WERI-Rb-1 (cell line): Measurements from ENCODE around the gene CHN1.

Source experiments
- DNase-seq: peaks from one replicate; pipeline ENCODE4 v3.0.0-alpha.2; 2020
- H3K27ac ChIP-seq: fragments of 250-450 bp; sonication (Bioruptor Pico); 2 replicates; pipeline ENCODE4 v1.5.1; 2020; ENCODE audit warnings: mild to moderate bottlenecking, moderate library complexity
- H3K27me3 ChIP-seq: fragments of 250-450 bp; sonication (Bioruptor Pico); 2 replicates; pipeline ENCODE4 v1.5.1; 2021; ENCODE audit warnings: mild to moderate bottlenecking, low read depth, moderate library complexity; ENCODE audit not compliant: insufficient read depth, severe bottlenecking
- H3K36me3 ChIP-seq: fragments of 250-450 bp; sonication (Bioruptor Pico); 2 replicates; pipeline ENCODE4 v1.5.1; 2020; ENCODE audit warnings: mild to moderate bottlenecking, moderate library complexity
- H3K4me3 ChIP-seq: 2 replicates; pipeline ENCODE4 v1.5.1; 2011; ENCODE audit warnings: low read depth, mild to moderate bottlenecking, control low read depth, low read length
- H3K9me3 ChIP-seq: fragments of 250-450 bp; sonication (Bioruptor Pico); 2 replicates; pipeline ENCODE4 v1.5.1; 2021; ENCODE audit warnings: mild to moderate bottlenecking, moderate library complexity; ENCODE audit not compliant: severe bottlenecking
- TF ChIP-seq, protein P1 (sequence below): IDR thresholded peaks from 2 replicates; pipeline ENCODE4 v1.5.1; 2011; ENCODE audit warnings: low read depth, mild to moderate bottlenecking, control low read depth, inconsistent platforms, low read length

CHN1 gene

DNA sequence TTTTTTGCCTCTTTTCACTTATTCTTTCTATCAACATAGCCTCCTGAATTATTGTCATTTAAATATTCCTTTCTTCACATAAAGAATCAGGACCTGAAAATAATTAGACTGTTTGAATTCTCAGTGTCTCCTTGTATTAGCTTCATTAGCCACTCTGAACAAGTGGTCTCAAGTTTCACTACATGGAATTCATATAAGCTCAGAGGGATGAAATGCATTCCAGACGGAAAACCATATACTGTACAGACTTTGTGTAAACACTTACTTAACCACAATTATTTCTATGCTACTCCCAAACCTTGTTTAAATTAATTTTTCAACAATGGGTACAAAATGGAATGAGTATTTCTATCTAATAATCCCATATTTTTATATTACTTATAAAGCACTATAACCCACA, 53.4 kb downstream of the CHN1 start:
- Histone ChIP-seq H3K4me3 (no peak overlapping the region), H3K36me3 (no peaks in the 10 kb centered on the region), H3K27me3 (no peaks in the 10 kb centered on the region), H3K9me3 (no peaks in the 10 kb centered on the region), H3K27ac (no peak overlapping the region)
- no peak for DNase-seq
- TF ChIP-seq, protein P1, sequence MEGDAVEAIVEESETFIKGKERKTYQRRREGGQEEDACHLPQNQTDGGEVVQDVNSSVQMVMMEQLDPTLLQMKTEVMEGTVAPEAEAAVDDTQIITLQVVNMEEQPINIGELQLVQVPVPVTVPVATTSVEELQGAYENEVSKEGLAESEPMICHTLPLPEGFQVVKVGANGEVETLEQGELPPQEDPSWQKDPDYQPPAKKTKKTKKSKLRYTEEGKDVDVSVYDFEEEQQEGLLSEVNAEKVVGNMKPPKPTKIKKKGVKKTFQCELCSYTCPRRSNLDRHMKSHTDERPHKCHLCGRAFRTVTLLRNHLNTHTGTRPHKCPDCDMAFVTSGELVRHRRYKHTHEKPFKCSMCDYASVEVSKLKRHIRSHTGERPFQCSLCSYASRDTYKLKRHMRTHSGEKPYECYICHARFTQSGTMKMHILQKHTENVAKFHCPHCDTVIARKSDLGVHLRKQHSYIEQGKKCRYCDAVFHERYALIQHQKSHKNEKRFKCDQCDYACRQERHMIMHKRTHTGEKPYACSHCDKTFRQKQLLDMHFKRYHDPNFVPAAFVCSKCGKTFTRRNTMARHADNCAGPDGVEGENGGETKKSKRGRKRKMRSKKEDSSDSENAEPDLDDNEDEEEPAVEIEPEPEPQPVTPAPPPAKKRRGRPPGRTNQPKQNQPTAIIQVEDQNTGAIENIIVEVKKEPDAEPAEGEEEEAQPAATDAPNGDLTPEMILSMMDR: no peak

DNA sequence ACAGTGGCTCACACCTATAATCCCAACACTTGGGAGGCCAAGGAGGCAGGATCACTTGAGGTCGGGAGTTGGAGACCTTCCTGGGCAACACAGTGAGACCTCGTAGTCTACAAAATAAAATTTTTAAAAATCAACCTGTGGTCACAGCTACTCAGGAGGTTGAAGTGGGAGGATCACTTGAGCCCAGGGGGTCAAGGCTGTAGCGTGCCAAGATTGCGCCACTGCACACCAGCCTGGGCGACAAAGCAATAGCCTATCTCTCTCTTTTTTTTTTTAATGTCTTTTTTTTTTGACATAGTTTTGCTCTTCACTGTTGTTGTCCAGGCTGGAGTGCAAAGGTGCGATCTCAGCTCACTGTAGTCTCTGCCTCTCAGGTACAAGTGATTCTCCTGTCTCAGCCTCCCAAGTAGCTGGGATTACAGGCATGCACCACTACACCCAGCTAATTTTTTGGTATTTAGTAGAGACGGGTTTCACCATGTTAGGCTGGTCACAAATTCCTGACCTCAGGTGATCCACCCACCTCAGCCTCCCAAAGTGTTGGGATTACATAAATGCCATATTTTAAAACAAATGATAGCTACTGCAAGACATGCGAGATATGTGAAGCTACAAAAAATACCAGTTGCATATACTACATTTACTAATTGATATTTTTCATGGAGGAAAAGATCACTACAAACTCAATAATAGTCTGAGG, 55.0 kb downstream of the CHN1 start:
- no peak for DNase-seq
- no peaks in the 10 kb centered on the region for H3K9me3 ChIP-seq
- H3K4me3 ChIP-seq: no peak overlapping the region
- H3K27me3 ChIP-seq: no peaks in the 10 kb centered on the region
- no peak overlapping the region for H3K27ac ChIP-seq
- TF ChIP-seq, protein P1: no peak
- H3K36me3 ChIP-seq: no peaks in the 10 kb centered on the region

DNA sequence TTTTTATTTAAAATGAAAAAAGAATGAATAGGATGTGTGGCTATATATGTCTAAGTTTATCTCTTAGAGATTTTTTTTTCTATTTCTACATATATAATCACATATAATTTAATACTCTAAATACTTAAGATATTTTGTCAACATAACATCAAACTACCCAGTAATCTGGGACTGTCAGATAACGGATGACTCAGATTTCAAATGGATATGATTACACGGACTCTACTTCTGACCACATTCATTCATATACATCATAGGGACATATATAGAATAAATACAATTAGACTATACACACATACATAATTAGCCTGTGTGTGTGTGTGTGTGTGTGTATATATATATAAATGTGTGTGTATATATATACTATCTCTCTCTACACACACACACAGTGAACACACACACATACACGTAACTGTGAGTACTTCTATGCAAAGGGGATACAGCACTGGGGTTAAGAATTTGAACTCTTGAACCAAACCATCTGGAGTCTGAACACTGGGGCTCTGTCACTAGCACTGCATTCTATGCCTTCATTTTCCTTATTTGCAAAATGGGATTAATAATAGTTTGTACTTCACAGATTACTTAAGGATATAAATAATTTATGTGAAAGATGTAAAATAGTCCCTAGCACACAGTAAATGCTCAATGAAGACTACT, 59.5 kb downstream of the CHN1 start:
- no peak overlapping the region for H3K4me3 ChIP-seq
- TF ChIP-seq, protein P1: no peak
- no peaks in the 10 kb centered on the region for H3K27me3 ChIP-seq
- no peaks in the 10 kb centered on the region for H3K9me3 ChIP-seq
- peaks cover 13% of the 10 kb centered on the region for H3K36me3 ChIP-seq
- no peak for DNase-seq
- no peak overlapping the region for H3K27ac ChIP-seq

DNA sequence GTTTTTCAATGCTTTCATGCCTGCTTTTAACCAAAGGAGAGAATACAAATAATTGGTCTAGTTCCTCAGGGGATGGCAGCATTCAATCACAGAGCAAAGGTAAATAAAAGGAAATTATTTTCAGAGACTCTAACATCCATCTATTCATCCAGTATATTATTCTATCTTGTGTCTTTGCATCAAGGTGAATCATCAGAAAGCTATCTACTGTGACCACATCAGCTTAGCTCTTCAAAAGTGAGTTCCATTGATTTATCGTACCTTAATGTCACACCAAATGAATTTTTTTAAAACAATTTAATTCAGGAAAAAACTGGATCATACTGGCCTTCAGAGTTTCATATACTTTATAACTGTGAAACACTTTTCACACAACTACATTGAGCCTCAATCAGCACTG, 66.1 kb downstream of the CHN1 start:
- DNase-seq: no peak
- Histone ChIP-seq H3K4me3 (no peak overlapping the region), H3K36me3 (peaks cover 13% of the 10 kb centered on the region)

DNA sequence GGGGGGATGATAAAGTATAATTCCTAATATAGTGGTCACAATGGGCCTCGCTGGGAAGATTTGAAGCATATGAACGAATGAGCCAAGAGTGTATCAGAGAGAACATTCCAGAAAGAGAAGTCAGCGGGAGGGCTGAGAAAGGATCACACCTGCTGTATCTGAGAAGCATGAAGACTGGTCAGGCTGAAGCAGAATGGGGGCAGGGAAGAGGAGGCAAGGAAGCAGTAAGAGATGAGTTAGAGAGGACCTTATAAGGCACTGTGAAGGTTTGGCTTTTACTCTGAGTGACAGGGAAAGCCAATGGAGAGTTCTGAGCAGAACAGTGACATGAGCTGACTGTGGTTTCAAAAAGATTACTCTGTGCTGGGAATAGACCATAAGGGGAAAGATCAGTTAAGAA, 73.5 kb downstream of the CHN1 start:
- TF ChIP-seq, protein P1: no peak
- no peak overlapping the region for H3K27ac ChIP-seq
- no peak for DNase-seq
- no peaks in the 10 kb centered on the region for H3K27me3 ChIP-seq
- H3K9me3 ChIP-seq: peaks cover 9% of the 10 kb centered on the region
- no peak overlapping the region for H3K4me3 ChIP-seq
- H3K36me3 ChIP-seq: peaks cover 4% of the 10 kb centered on the region

More for the DNA sequence above, 66.1 kb downstream of the CHN1 start:
- no peaks in the 10 kb centered on the region for H3K27me3 ChIP-seq
- H3K27ac ChIP-seq: no peak overlapping the region
- H3K9me3 ChIP-seq: peaks cover 5% of the 10 kb centered on the region
- TF ChIP-seq, protein P1: no peak
